ENCODE measurements around the gene HNRNPUL1.

- TF ChIP-seq CTCF (IDR thresholded peaks at IDR 0.05) (no peak), POLR2A (IDR thresholded peaks at IDR 0.05) (no peak)
Observed at GRCh38 chr19:41220811-41221210, 43.4 kb upstream of the HNRNPUL1 start.

Data from vagina (tissue), 2 donors.